GM19328 (cell line): ENCODE results near the gene RAB19.
A peak's percentile ranks its signal among the peaks of the same experiment; 100 is the strongest.

ENCODE experiments used
- ATAC-seq: cut with Tn5 transposase; IDR thresholded peaks from one replicate; pipeline ENCODE4 v1.9.1; 2021; ENCODE audit warnings: mild to moderate bottlenecking, moderate library complexity; ENCODE audit not compliant: unreplicated experiment

The RAB19 gene, protein sequence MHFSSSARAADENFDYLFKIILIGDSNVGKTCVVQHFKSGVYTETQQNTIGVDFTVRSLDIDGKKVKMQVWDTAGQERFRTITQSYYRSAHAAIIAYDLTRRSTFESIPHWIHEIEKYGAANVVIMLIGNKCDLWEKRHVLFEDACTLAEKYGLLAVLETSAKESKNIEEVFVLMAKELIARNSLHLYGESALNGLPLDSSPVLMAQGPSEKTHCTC

DNA sequence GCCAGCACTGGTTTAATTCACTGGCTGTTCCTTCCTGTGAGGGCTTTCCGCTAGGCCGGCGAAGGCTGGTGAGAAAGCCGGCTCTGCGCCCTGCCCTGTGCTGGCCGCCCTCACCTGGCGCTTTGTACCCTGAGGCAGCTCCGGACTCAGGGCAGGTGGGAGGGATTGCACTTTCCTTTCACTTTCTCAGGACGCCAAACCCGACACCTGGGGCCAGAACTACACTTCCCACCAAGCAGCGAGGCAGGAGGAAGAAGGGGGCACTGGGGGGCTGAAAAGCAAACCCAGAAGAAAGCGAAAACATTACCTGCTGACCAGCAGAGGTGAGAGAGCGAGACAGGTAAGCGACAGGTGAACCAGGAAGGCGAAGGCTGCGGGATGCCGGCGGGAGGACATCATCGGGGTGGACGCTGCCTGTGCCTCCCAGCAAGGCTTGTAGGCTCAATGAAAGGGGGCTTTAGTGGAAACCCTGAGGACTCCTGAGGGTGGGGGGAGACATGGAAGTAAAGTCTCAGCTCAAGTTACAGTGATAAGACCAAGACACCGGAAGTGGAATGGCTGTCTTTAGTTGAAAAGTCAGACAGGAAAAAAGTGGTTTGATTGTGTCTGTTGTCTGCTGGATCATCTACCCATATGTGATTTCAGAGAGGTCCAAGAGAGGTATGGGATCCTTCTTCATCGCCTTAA is at the start of gene RAB19:
RAB19 (plus strand) TSS at position 181 of the 687 bp plus-strand sequence. CDS start 3,589 bp downstream, outside the sequence.
- no peak for ATAC-seq

DNA sequence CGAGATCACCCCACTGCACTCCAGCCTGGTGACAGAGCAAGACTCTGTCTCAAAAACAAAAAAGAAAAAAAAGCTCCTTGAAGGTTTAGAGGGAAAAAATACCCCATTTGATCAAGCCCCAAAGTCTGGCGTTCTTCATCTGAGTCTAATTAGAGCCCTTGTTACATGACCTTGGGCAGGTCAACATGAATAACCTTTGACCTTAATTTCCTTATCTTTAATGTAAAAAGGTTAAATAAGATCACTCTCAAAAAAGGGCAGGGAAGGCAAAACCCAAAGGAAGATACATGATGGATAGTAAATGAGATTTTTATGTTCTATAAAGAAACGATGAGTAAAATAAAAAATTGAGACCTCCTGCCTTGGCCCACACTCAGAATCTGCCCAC is 45.8 kb upstream of the RAB19 start:
- no peak for ATAC-seq

DNA sequence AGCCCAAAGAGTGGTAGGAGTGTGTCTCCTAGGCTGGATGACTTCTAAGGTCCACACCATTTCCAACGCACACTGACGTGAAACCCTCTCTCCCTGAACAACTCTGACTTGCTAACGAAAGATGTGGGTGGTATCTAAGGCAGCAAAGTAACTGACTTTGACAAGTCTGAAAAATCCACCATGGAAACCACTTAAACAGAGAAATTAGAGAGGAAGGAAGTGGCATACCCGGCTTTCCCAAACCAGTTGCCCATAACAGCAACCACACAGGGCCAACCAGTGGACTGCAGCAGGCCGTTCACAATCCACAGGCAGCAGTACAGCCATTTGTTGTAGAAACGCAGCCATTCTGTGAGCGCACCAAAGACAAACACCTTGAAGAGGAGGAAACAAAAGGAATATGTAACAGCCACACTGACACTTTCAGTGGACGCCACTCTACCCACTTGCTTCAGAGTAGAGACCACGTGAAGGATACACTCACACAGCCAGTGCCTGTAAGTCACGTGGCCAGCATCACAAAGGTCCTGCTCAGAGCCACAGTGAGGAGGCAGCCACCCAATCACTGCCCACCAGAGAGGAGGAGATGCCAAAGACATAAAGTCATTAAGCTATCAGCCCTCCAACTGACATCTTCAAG is 45.3 kb upstream of the RAB19 start:
- ATAC-seq = no peak

DNA sequence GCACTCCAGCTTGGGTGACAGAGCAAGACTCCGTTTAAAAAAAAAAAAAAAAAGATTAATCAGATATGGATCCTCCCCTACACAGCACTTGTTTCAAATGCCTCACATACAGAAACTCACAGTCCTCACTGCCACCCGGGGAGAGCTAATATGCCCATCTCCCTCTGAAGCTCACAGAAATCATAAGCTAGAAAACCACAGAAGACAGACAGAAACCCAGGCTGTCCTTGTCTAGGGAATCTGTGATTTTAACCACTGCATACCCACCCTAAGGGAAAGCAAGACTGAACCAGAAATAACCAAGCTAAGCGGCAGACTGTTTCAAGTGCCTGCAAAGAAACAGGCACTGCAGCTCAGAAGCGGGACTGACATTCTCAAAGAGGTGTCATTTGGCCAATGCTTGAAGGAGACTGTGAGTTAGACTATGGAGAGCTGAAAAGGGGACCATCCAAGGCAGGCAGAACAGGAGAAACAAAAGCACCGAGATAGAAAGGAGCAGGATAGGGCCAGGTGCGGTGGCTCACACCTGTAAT is 43.1 kb upstream of the RAB19 start:
- ATAC-seq = no peak

DNA sequence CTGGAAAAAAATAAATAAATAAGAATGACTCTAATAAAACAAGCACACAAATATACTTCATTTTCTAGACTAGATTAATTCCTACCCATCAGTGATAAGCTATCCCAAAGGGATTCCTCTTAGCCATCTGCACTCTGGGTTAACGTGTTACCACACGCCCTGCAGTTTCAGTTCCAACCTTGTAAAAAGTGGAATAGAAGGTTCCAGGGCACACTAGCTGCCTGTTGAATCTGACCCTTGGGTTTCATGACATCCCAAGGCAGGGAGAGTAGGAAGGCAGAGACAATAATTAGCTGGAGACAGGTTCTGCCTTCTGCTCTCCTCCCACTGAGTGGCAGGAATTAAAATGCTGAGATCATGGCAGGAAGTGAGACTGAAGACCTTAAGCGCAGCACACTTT is 39.0 kb upstream of the RAB19 start:
- ATAC-seq = no peak

DNA sequence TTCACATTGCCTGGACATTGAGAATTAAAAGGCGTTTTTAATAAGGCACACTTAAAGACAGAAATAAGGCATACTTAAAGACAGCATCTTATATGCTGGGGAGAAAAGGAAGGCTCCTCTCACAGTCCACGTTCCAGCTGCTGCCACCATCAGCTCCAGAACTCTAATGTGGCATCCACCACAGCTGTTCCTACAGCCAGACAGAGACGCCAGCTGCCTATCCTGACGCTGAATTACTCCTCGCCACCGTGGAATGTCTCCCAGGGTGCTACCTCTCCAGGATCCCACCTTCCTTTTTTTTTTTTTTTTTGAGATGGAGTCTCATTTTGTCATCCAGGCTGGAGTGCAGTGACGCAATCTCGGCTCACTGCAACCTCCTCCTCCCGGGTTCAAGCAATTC is 36.3 kb upstream of the RAB19 start:
- ATAC-seq = no peak

DNA sequence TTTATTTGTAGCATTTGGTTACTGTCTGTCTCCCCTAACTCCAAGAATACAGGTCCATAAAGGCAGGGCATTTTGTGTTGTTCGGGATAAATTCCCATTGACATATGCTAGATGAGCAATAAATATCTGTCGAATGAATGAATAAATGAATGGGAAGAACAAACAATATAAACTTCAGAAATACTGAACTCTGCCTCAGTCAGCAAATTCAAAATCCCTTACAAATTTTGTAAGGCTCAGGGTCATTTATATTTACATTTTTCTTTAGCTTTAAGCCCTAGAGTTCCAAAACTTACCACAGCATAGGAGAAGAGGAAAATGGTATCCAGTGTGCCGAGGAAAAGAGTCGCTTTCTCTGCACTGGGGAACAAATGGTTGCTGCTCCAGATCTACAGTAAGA is 34.6 kb upstream of the RAB19 start:
- ATAC-seq = no peak

DNA sequence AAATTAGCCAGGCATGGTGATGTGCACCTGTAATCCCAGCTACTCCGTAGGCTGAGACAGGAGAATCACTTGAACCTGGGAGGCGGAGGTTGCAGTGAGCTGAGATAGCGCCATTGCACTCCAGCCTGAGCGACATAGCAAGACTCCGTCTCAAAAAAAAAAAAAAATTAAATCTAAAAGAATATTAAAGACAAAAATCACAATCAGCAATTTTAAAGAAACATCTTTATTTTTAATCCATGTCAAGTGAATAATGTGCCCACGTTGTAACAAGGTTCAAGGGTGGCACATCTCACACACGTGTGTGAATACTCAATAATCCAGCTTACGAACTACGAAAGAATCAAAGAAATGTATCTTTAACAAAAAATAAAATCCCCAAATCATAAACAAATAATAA is 28.5 kb upstream of the RAB19 start:
- ATAC-seq = no peak

DNA sequence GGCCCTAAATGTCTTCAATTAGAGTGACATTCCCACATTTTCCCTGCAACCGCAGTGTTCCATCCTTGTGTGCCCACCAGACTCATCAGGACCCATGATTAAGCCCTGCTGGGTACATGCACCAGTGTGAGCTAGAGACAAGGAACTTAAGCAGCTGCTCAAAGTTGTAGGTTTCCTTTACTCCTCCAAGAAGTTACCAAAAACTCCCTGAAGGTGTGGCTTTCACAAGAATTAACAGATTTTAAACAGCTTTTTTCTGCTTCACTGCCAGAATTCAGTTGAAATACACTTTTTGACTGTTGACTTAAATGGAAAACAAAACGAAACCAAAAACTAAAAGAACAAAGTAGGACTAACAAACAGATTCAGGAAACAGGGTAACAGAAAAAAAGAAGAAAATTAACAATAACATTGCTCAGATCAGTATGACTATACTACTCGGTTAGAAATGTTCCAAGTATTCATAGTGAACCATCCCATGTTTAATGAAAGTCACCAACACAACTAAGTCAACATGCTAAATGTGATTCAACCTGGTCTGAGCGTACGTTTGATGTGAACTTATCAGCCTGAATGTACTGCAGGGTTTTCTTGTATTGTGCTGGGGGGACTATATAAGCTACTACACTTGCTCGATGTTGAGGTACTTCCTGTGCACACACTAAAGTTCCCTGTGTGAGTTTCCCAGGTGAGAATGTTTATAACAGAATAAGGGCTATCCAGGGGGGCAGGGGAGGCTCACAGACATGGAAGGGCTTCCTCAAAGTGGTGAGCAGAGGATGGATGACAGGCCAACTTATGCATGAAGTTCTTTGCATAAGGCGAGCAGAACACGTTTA is 27.7 kb upstream of the RAB19 start:
- no peak for ATAC-seq

DNA sequence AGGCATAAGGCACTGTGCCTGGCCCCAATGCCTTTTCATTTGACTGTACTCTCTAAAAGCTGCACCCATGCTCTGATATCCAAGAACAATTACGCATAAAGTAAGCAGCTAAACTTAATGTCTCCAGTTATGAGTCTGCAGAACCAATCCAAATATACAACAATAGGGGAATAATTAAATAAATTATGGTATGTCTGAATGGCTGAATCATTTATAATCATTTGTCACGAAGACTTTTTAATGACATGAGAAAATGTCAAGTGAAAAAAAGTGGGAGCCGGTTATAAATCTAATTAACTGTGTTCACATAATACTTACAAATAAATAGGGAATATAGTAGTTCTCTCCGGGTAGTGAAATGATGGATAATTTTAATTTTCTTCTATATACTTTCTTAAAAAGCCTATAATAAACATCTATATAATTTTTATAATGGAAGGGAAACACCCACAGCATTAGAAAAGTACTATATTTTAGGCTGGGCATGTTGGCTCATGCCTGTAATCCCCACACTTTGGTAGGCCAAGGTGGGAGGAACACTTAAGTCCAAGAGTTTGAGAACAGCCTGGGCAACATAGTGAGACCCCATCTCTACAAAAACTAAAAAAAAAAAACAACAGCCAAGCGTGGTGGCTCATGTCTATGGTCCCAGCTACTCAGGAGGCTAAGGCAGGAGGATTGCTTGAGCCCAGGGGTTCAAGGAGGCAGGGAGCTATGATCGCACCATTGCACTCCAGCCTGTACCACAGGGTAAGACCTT is 19.7 kb upstream of the RAB19 start:
- ATAC-seq = no peak

DNA sequence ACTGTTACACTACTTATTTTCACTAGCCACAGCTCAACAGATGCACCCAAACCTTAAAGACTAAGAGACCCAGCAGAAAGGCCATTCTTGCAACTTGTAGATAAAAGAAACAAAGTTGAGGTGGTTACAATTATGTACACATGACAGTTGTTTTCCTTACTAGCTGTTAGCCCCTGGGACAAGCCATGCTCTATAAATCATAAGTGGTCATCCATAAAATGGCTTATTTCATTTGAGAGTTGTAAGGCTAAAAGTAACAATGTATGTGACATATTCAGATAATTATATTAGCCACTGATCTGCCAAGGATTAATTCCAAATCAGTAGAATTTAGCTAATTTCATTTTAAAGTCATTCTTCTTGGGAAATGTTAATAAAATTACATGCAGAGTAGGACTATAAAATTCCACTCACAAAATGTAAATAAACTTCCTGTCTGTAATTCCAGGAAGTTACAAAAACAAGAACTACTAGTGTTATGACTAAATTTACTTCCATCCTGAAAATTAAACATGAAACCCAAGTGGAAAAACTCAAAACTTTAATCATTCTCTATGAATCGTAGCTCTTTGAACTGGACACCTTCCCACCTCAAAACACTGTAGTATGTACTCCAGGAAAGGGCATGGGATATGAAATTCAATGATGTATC is 18.8 kb upstream of the RAB19 start:
- no peak for ATAC-seq

DNA sequence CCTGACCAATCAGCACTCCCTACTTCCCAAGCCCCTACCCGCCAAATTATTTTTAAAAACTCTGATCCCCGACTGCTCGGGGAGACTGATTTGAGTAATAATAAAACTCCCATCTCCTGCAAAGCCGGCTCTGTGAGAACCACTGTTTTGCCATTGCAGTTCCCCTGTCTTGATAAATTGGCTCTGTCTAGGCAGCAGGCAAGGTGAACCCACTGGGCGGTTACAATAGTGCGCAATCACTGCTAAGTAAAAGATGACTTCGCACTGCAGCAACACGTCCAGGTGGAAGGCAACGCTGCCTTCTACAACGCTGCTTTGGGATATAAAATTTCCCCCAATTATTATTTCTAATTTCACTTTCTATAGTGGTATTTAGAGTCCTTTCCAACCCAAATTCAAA is 14.4 kb upstream of the RAB19 start:
- ATAC-seq = no peak

DNA sequence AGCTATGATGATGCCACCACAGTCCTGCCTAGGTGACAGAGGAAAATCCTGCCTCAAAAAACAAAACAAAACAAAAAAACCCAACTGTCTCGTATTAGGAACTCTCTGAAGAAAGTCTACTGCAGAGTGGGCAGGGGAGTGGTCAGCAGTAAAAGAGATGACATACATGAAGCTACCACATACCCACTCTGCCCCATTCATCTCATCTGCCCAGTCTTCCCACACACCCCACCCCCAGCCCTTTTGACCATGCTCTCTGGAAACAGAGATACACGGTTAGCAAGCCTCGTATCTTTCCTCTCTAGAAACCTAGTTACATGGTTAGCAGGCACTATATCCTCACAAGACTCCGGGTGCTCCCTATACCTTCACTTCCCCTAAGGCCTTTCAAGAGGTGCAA is 13.8 kb upstream of the RAB19 start:
- ATAC-seq = no peak

DNA sequence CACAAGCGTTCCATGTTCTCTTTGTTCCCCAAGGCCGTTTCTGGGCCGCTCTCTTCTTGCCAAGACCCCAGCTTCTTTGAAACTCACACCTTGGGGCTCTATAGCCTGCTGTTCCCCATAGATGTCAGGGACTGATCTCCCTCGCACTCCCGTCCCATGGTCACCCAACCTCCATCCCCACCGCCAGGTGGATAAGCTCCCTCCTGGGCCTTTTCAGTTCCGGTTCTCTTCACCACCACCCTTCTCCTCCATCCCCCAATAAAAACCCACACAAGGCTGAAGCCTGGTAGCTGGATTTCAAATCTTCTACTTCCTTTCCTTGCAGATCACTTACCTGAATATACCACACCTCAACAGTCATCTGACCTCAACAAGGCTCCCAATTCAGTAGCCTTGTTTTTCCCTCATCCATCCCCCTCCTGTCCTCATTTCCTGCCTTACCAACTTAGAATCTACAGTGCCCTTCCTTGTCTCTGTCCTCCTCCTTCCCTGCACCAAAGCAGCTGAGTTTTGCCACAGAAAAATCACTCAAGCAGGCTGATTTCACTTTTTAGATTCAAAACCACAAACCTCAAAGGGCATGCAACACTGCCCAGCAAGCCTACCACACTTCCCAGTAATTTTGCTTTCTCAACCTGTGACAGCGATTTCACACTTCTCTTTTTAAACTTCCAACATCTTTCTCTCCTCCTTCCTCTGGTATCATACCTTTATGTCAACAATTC is 13.2 kb upstream of the RAB19 start:
- ATAC-seq = peak; percentile 52

DNA sequence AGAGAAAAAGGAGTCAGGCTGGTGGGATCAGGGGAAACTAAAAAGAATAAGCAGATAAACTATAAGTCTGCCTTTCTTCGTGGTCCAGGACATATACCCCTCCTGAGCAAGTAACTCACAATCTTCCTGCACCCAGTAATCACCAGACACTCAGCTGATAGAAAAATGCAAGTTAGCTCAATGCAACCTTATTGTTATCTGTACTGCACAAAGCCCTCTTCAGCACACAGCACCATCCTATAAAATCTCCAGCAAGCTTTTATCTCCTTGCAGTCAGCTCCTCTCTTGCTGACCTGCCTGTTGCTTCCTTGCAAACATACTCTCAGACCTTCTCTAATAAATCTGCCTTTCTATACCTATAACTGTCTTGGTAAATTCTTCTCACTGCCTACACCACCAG is 12.2 kb upstream of the RAB19 start:
- ATAC-seq = no peak

DNA sequence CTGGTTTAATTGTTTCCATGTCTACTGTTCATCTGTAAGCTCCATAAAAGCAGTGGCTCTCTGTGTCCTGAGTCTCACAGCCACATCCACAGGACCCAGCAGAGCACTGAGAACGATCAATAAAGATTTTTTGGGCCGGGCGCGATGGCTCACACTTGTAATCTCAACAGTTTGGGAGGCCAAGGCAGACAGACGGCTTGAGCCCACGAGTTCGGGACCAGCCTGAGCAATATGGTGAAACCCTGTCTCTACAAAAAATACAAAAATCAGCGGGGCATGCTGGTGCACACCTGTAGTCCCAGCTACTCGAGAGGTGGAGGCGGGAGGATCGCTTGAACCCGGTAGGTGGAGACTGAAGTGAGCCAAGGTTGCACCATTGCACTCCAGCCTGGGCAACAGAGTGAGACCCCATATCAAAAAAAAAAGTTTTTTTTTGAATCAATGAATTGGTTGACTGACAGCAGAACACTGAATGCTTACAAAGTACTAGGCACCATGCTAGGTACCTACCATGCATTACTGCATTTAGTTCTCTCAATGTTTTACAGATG is 10.0 kb upstream of the RAB19 start:
- ATAC-seq = no peak

DNA sequence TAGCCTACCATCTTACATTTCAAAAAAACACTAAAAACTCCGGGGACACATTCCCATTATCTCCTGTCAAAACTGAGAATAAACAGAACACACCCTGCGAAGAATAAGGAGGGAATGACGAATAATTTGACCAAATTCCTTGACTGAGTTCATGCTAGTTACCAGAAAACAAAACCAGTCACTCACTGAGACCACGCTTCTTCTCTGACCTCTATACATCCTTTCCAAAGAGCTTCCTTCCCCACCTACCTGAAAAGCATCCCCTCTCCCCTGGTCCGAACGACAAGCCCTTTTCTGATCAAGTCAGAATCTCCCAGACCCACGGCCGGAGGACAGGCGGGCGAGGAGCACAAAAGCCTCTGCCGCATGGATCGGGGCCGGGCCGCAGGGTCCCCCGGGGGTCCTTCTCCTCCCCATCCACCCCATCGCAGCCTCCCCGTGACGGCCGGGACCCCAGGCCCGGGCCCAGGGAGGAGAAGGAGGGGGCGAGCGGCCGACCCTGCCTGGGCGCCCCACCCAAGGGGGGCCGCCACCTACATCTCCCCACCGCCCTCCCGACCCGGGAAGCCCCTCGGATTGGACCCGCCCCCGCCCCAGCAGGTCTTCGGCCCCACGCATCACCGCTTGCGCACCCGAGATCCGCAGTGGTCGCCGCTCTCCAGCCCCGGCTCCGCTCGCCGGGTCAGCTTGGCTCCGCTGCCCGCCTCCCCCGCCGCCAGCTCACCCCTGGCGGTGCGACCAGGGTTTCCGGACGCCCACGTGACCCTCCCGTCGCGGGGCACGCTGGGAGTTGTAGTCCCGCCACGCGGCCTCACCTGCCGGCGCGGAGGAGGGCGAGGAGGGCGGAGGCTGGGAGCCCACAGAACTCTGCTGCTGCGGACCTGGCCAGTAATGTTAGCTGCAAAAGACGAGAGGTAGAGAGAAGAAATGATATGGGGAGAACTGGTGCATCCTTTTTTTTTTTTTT is 5.8 kb upstream of the RAB19 start, which contains the start of gene SLC37A3:
SLC37A3 (minus strand) TSS at position 747 of the 967 bp plus-strand sequence. CDS start 16,004 bp downstream, outside the sequence.
- peak; percentile 97 for ATAC-seq

DNA sequence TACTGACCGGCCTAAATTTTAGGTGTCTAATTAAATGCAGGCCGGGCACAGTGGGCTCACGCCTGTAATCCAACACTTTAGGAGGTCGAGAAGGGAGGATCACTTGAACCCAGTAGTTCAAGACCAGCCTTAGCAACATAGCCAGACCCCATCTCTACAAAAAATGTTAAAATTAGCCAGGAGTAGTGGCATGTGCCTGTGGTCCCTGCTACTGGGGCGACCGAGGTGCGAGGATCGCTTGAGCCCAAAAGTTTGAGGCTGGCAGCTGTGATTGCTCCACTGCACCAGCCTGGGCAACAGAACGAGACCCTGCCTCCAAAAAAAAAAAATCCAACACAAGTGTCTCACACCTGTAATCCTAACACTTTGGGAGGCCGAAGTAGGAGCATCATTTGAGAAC is 5.0 kb upstream of the RAB19 start:
- no peak for ATAC-seq
